Pancreas (tissue), 10 donors: ENCODE measurements around the gene B4GALT5. TPM values are rescaled to one million over a fixed set of nuclear protein-coding genes. Genes with fewer than 3 reads are reported as not detected.

Experiments used
- ATAC-seq, 4 donors: fragments of 200-7000 bp; cut with Tn5 transposase; one replicate each; pipeline versions ENCODE4 v1.8.0 to v1.9.1; 2020; ENCODE audit warnings: mild to moderate bottlenecking in 4 of 4, moderate library complexity in 4 of 4
- DNase-seq, 6 donors: peaks; one replicate each; pipeline ENCODE4 v3.0.0-alpha.2; 2020
- FAIRE-seq: peaks from 2 replicates; lab custom pipeline; 2012; peaks lifted over from hg19 to GRCh38; lab: Jason Lieb, UNC
- H3K27ac ChIP-seq, 4 donors: fragments of 200-600 bp; sonication (generic); 1 replicate in 3 of 4; 2 replicates in 1 of 4; pipeline versions ENCODE4 v1.5.0 to v1.8.0; 2020
- H3K27me3 ChIP-seq, 4 donors: fragments of 200-600 bp; one replicate each; pipeline ENCODE4 v1.8.0; 2021
- H3K36me3 ChIP-seq, 3 donors: fragments of 200-600 bp; sonication (generic) in 1 of 3; one replicate each; pipeline versions ENCODE4 v1.5.0 to v1.8.0; 2020 to 2021
- H3K4me1 ChIP-seq, 3 donors: fragments of 200-600 bp; one replicate each; pipeline ENCODE4 v1.8.0; 2021
- H3K4me3 ChIP-seq, 4 donors: fragments of 200-600 bp; sonication (generic) in 2 of 4; one replicate each; pipeline versions ENCODE4 v1.5.0 to v1.8.0; 2020 to 2021
- H3K9me3 ChIP-seq, 4 donors: fragments of 200-600 bp; one replicate each; pipeline ENCODE4 v1.8.0; 2021
- WGBS, 2 donors: extraction: QIAGEN DNeasy Blood & Tissue Kit; methylation state at CpG; one replicate each; pipeline ENCODE4 v1.1.7; 2013; 5-methylcytosine and 5-hydroxymethylcytosine counted together
- intact Hi-C, 3 donors: fragments of 100-400 bp; cut with DNase I; formaldehyde crosslinking; loops; one replicate each; pipeline versions ENCODE4 v1.11.1 to v1.14.2; 2022
- polyA plus RNA-seq, 2 donors: library from polyadenylated mRNA; stranded (reverse); fragments of 200-250 nt; gene quantifications; one replicate each; pipeline ENCODE4 v1.2.3, GENCODE V29; 2013
- total RNA-seq, 6 donors: library from RNA; stranded (reverse); fragmentation: NEBNext Ultra II Directional in 4 of 6; extraction: Animal tissue kit (Norgen Biotek cat#: 25700) in 4 of 6; gene quantifications; one replicate each; pipeline versions ENCODE4 v1.2.1 to v1.2.4, GENCODE V29; 2021 to 2023
- TF ChIP-seq, protein P1 (sequence below), 4 donors: fragments of 200-600 bp; sonication (generic) in 3 of 4; IDR thresholded peaks; one replicate each; pipeline versions ENCODE4 v1.5.0 to v1.8.0; 2021; ENCODE audit warnings: antibody characterized with exemption in 4 of 4
- donor health status: healthy with polysubstance abuse.
- donor health status: DM: no; HTN: no; CAD: no; lungs with moderate emphysema.
- donor health status: DM: no; HTN: no; CAD: no.
- donor health status: control.
- donor health status: control.
- donor health status: Bipolar disorder and iron deficiency.
- donor health status: DM: yes; HTN: yes; CAD: no.
- donor health status: DM: no; HTN: no; CAD: no.
- donor health status: DM: no; HTN: no; CAD: no.
- donor health status: DM: yes; HTN: yes; CAD: no.

Gene B4GALT5
- total and polyA plus RNA-seq, 8 donors: 5.1 to 28.2 (median 8.8) TPM

DNA sequence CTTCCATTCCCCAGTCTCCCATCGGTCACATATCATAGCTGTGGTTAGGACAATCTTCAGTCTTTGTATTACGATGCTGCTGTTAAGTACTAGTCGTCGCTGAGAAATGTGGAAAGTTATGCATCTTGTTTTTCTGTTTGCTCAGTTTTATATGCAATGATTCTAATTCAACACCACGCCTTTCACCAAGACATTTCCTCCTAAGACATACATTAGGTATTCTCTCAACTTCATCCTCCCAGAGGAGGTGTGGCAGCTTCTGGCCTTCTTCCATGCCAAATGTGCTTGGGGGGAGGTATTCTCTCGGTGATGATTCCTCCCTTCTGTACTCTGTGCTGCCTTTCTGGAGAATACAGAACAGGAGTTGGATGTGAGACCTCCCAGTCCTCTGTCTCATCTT, 66.1 kb downstream of the B4GALT5 start:
- intact Hi-C loops: no loop called here
- Histone ChIP-seq H3K27me3 (no peaks in the 10 kb centered on the region), H3K9me3 (no peaks in the 10 kb centered on the region), H3K4me1 (peaks cover 0 to 6% (median 0%) of the 10 kb centered on the region in 3 donors), H3K36me3 (peaks cover 0 to 47% (median 13%) of the 10 kb centered on the region in 3 donors), H3K27ac (no peak overlapping the region), H3K4me3 (no peak overlapping the region)
- ATAC-seq (no peak), FAIRE-seq (no peak), DNase-seq (no peak)
- 94 to 95% methylated on average over 6 of the region's 6 CpGs for WGBS, 2 donors
- TF ChIP-seq, protein P1, sequence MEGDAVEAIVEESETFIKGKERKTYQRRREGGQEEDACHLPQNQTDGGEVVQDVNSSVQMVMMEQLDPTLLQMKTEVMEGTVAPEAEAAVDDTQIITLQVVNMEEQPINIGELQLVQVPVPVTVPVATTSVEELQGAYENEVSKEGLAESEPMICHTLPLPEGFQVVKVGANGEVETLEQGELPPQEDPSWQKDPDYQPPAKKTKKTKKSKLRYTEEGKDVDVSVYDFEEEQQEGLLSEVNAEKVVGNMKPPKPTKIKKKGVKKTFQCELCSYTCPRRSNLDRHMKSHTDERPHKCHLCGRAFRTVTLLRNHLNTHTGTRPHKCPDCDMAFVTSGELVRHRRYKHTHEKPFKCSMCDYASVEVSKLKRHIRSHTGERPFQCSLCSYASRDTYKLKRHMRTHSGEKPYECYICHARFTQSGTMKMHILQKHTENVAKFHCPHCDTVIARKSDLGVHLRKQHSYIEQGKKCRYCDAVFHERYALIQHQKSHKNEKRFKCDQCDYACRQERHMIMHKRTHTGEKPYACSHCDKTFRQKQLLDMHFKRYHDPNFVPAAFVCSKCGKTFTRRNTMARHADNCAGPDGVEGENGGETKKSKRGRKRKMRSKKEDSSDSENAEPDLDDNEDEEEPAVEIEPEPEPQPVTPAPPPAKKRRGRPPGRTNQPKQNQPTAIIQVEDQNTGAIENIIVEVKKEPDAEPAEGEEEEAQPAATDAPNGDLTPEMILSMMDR (IDR thresholded peaks at IDR 0.05): no peak

DNA sequence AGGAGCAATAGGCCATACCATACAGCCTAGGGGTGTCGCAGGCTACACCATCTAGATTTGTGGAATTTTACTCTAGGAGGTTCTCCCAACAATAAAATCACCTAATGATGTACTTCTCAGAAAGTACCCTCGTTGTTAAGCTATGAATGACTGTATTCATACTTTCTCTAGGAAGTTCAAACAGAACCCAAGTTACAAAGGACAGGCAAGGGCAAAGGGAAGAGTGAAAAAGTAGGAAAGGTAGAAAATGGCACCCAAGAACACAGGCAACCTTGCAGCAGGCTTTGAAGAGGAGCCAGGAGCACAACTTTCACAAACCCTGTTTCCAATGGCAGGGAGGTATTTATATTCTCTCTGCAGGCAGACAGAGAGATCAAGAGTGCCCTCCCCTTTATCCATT, 67.2 kb downstream of the B4GALT5 start:
- intact Hi-C loops: no loop called here
- Histone ChIP-seq H3K36me3 (peaks cover 0 to 56% (median 13%) of the 10 kb centered on the region in 3 donors), H3K9me3 (no peaks in the 10 kb centered on the region), H3K27me3 (no peaks in the 10 kb centered on the region), H3K4me3 (no peak overlapping the region), H3K4me1 (peaks cover 0 to 10% (median 4%) of the 10 kb centered on the region in 3 donors), H3K27ac (no peak overlapping the region)
- 69 to 70% methylated on average over 2 of the region's 2 CpGs for WGBS, 2 donors
- FAIRE-seq: no peak
- no peak for ATAC-seq
- TF ChIP-seq, protein P1 (IDR thresholded peaks at IDR 0.05): no peak
- no peak for DNase-seq

- no peaks in the 10 kb centered on the region for H3K9me3 ChIP-seq
- DNase-seq (no peak), ATAC-seq (no peak), FAIRE-seq (no peak)
- H3K27me3 ChIP-seq: no peaks in the 10 kb centered on the region
- no peak overlapping the region for H3K4me3 ChIP-seq
- H3K36me3 ChIP-seq: peaks cover 0 to 60% (median 17%) of the 10 kb centered on the region in 3 donors
- WGBS, 2 donors: 95 to 98% methylated on average over 3 of the region's 3 CpGs
- TF ChIP-seq, protein P1 (IDR thresholded peaks at IDR 0.05): no peak
- H3K27ac ChIP-seq: no peak overlapping the region
- H3K4me1 ChIP-seq: peaks cover 0 to 10% (median 5%) of the 10 kb centered on the region in 3 donors
- intact Hi-C loops: no loop called here
Observed at GRCh38 chr20:49646126-49646525, 67.6 kb downstream of the B4GALT5 start.

- Histone ChIP-seq H3K27me3 (no peaks in the 10 kb centered on the region), H3K4me3 (no peak overlapping the region), H3K27ac (no peak overlapping the region), H3K9me3 (no peaks in the 10 kb centered on the region), H3K4me1 (peaks cover 0 to 10% (median 5%) of the 10 kb centered on the region in 3 donors), H3K36me3 (peaks cover 0 to 70% (median 17%) of the 10 kb centered on the region in 3 donors)
- no peak for DNase-seq
- intact Hi-C loops: no loop called here
- WGBS, 2 donors: 90 to 92% methylated on average over 5 of the region's 5 CpGs
- TF ChIP-seq, protein P1 (IDR thresholded peaks at IDR 0.05): no peak
- no peak for ATAC-seq
- FAIRE-seq: no peak
Observed at GRCh38 chr20:49644980-49645565, 68.6 kb downstream of the B4GALT5 start.

- peaks cover 0 to 10% (median 5%) of the 10 kb centered on the region in 3 donors for H3K4me1 ChIP-seq
- FAIRE-seq: no peak
- H3K36me3 ChIP-seq: peaks cover 0 to 76% (median 17%) of the 10 kb centered on the region in 3 donors
Observed at GRCh38 chr20:49642816-49643215, 70.9 kb downstream of the B4GALT5 start.

More at GRCh38 chr20:49642816-49643215, 70.9 kb downstream of the B4GALT5 start:
- H3K9me3 ChIP-seq: no peaks in the 10 kb centered on the region
- intact Hi-C loops: no loop called here
- H3K27me3 ChIP-seq: no peaks in the 10 kb centered on the region
- H3K27ac ChIP-seq: peak overlapping the region in 2 of 4 donors; percentile 51 to 54
- no peak for ATAC-seq
- WGBS, 2 donors: 89 to 91% methylated on average over 4 of the region's 4 CpGs
- H3K4me3 ChIP-seq: no peak overlapping the region
- TF ChIP-seq, protein P1 (IDR thresholded peaks at IDR 0.05): no peak
- DNase-seq: no peak
